ENCODE results near the gene AGPS. TPM values are rescaled to one million over a fixed set of nuclear protein-coding genes. Genes with fewer than 3 reads are reported as not detected.
"Not testable (repeated sequence)": the region's sequence is repeated elsewhere in the genome, so short reads cannot be mapped to it uniquely, and the experiment has no call there.

The AGPS gene
- total RNA-seq, 1 donor from 2014 or later = 71.3 TPM

GRCh38 chr2:177474998-177475397, 82.4 kb downstream of the AGPS start:
- DNase-seq = no peak

GRCh38 chr2:177476897-177477296, 84.3 kb downstream of the AGPS start:
- no peak for DNase-seq

- no peak for DNase-seq
These were observed 85.5 kb downstream of the AGPS start for GRCh38 chr2:177478029-177478428.

GRCh38 chr2:177478907-177479306, 86.3 kb downstream of the AGPS start:
- DNase-seq = no peak

GRCh38 chr2:177482195-177482594, 89.6 kb downstream of the AGPS start:
- DNase-seq = no peak

- DNase-seq = no peak
These were observed 91.0 kb downstream of the AGPS start for GRCh38 chr2:177483531-177483930.

- no peak for DNase-seq
These were observed 91.7 kb downstream of the AGPS start for GRCh38 chr2:177484180-177484795.

- DNase-seq = not testable (repeated sequence)
These were observed 93.1 kb downstream of the AGPS start for GRCh38 chr2:177485657-177486056.

- no peak for DNase-seq
These were observed 97.2 kb downstream of the AGPS start for GRCh38 chr2:177489719-177490301.

- no peak for DNase-seq
These were observed 103.4 kb downstream of the AGPS start for GRCh38 chr2:177495945-177496344.

GRCh38 chr2:177496921-177497320, 104.3 kb downstream of the AGPS start:
- DNase-seq = no peak

- DNase-seq = no peak
These were observed 108.6 kb downstream of the AGPS start for GRCh38 chr2:177501186-177501585.

GRCh38 chr2:177506505-177506904, 113.9 kb downstream of the AGPS start:
- no peak for DNase-seq

- DNase-seq = no peak
These were observed 114.4 kb downstream of the AGPS start for GRCh38 chr2:177506998-177507397.

- no peak for DNase-seq
These were observed 124.4 kb downstream of the AGPS start for GRCh38 chr2:177516824-177517544.

- no peak for DNase-seq
These were observed 126.2 kb downstream of the AGPS start for GRCh38 chr2:177518754-177519153.

GRCh38 chr2:177519534-177520115, 127.1 kb downstream of the AGPS start:
- no peak for DNase-seq

GRCh38 chr2:177520324-177520723, 127.8 kb downstream of the AGPS start:
- no peak for DNase-seq

GRCh38 chr2:177523781-177524180, 131.2 kb downstream of the AGPS start:
- DNase-seq = no peak

- no peak for DNase-seq
These were observed 132.9 kb downstream of the AGPS start for GRCh38 chr2:177525351-177525924.

GRCh38 chr2:177528351-177528933, 135.9 kb downstream of the AGPS start:
- no peak for DNase-seq

GRCh38 chr2:177529166-177529565, 136.6 kb downstream of the AGPS start:
- no peak for DNase-seq

GRCh38 chr2:177530561-177530960, 138.0 kb downstream of the AGPS start:
- DNase-seq = no peak

Data from occipital lobe (tissue), 2 donors.